Ishikawa (cell line): ENCODE measurements around the gene RNF2.

Source experiments
- CEBPB ChIP-seq: IDR thresholded peaks from 2 replicates; pipeline ENCODE4 v1.6.1; 2012
- CREB1 ChIP-seq: IDR thresholded peaks from 2 replicates; pipeline ENCODE4 v1.6.1; 2012; ENCODE audit warnings: low read depth
- EGR1 ChIP-seq: IDR thresholded peaks from 2 replicates; pipeline ENCODE4 v1.6.1; 2012
- EP300 ChIP-seq: IDR thresholded peaks from 2 replicates; pipeline ENCODE4 v1.6.1; 2012; ENCODE audit warnings: borderline replicate concordance
- NFIC ChIP-seq: IDR thresholded peaks from 2 replicates; pipeline ENCODE4 v1.6.1; 2012
- RAD21 ChIP-seq: IDR thresholded peaks from 2 replicates; pipeline ENCODE4 v1.6.1; 2012; ENCODE audit warnings: low read depth
- TAF1 ChIP-seq: IDR thresholded peaks from 2 replicates; pipeline ENCODE4 v1.6.1; 2012; ENCODE audit warnings: low read depth, mild to moderate bottlenecking
- TCF12 ChIP-seq: IDR thresholded peaks from 2 replicates; pipeline ENCODE4 v1.6.1; 2012; ENCODE audit warnings: low read depth
- TEAD4 ChIP-seq: IDR thresholded peaks from 2 replicates; pipeline ENCODE4 v1.6.1; 2012
- USF1 ChIP-seq: IDR thresholded peaks from 2 replicates; pipeline ENCODE4 v1.6.1; 2012
- YY1 ChIP-seq: IDR thresholded peaks from 2 replicates; pipeline ENCODE4 v1.6.1; 2012; ENCODE audit warnings: low read depth
- TF ChIP-seq, protein P1 (sequence below): IDR thresholded peaks from 2 replicates; pipeline ENCODE4 v1.6.1; 2012; ENCODE audit warnings: low read depth, mild to moderate bottlenecking

- no peak for TF ChIP-seq TAF1
- TF ChIP-seq CEBPB, result no peak
- TF ChIP-seq TCF12, result no peak
- TF ChIP-seq EP300, result no peak
- TF ChIP-seq, protein P1, sequence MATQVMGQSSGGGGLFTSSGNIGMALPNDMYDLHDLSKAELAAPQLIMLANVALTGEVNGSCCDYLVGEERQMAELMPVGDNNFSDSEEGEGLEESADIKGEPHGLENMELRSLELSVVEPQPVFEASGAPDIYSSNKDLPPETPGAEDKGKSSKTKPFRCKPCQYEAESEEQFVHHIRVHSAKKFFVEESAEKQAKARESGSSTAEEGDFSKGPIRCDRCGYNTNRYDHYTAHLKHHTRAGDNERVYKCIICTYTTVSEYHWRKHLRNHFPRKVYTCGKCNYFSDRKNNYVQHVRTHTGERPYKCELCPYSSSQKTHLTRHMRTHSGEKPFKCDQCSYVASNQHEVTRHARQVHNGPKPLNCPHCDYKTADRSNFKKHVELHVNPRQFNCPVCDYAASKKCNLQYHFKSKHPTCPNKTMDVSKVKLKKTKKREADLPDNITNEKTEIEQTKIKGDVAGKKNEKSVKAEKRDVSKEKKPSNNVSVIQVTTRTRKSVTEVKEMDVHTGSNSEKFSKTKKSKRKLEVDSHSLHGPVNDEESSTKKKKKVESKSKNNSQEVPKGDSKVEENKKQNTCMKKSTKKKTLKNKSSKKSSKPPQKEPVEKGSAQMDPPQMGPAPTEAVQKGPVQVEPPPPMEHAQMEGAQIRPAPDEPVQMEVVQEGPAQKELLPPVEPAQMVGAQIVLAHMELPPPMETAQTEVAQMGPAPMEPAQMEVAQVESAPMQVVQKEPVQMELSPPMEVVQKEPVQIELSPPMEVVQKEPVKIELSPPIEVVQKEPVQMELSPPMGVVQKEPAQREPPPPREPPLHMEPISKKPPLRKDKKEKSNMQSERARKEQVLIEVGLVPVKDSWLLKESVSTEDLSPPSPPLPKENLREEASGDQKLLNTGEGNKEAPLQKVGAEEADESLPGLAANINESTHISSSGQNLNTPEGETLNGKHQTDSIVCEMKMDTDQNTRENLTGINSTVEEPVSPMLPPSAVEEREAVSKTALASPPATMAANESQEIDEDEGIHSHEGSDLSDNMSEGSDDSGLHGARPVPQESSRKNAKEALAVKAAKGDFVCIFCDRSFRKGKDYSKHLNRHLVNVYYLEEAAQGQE, result no peak
- no peak for TF ChIP-seq RAD21
- TF ChIP-seq NFIC, result no peak
- TF ChIP-seq TEAD4, result no peak
- TF ChIP-seq YY1, result no peak
- TF ChIP-seq CREB1, result no peak
- no peak for TF ChIP-seq USF1
- no peak for TF ChIP-seq EGR1
These were observed 30.4 kb upstream of the RNF2 start for GRCh38 chr1:185014941-185015340.
